ENCODE measurements around the gene NXPH2.

DNA sequence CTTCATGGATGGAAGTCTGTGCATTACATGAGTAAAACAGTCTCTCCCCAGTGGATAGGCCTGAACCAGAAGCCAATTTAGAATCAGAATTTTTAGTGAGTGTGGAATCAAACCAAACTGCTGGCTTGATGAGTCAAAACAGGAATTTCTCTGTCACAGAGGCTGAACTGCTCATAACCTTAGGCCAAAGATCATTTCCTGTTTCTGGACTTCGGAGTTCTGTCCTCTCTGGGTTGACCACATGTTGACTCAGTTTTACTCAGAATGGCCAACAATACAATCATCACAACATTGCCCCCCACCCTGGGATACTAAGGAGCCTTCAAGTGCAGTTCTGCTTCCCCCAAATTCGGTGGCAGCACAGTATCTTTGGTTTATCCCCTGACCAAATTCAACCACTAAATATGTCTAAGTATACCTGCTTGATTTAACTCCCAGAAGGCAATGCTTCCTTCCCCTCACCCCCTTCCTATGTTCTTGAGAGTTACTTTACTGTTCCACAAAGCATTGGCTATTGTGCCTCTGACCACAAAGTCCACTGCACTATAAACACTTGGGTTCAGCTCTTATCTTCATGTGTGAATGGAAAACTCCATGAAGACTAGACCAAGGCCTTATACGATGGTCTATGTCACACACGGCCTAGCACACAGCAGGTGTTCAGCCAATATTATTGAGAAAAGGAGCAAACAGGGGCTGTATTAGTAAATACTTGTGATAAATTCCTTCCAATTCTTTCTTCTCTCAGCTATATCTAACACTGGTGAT is 67.8 kb downstream of the NXPH2 start:
- no peak for TF ChIP-seq TAF1 (IDR thresholded peaks at IDR 0.05; ENCODE audit: low read depth, low read length)
- TF ChIP-seq POLR2A (IDR thresholded peaks at IDR 0.05; ENCODE audit: low read depth, low read length) = no peak
- TF ChIP-seq POLR2AphosphoS5 (IDR thresholded peaks at IDR 0.05; ENCODE audit: low read depth, low read length) = no peak
- TF ChIP-seq SPI1 (IDR thresholded peaks at IDR 0.05; ENCODE audit: low read depth, low read length) = peak; percentile 87
- TF ChIP-seq POU2F2 (IDR thresholded peaks at IDR 0.05; ENCODE audit: low read depth, low read length) = no peak
- peak; percentile 92 for TF ChIP-seq PAX5 (IDR thresholded peaks at IDR 0.05; ENCODE audit: insufficient read depth, low read length, severe bottlenecking)
